H1 (cell line): ENCODE measurements around the gene SSX2IP. TPM values are rescaled to one million over a fixed set of nuclear protein-coding genes. Genes with fewer than 3 reads are reported as not detected.
A peak's percentile ranks its signal among the peaks of the same experiment; 100 is the strongest.

ENCODE experiments used
- CTCF ChIA-PET: fragments of 300-600 bp; sonication (Branson Sonifier 250); formaldehyde crosslinking; loops from one replicate; lab custom pipeline; 2021; ENCODE audit not compliant: partially characterized antibody; lab: Charles Lee
- POLR2A ChIA-PET: fragments of 300-600 bp; sonication (Branson Sonifier 250); formaldehyde crosslinking; loops from one replicate; lab custom pipeline; 2021; ENCODE audit warnings: inconsistent platforms; ENCODE audit not compliant: partially characterized antibody; lab: Charles Lee
- DNase-seq, 2 experiments: peaks; one replicate each; pipeline versions ENCODE4 v3.0.0 to v3.0.0-alpha.2; 2010 to 2022; ENCODE audit warnings: low spot score in 2 of 2, low read depth in 1 of 2, mixed read lengths in 1 of 2
- FAIRE-seq: peaks from 2 replicates; lab custom pipeline; 2011; peaks lifted over from hg19 to GRCh38; lab: Jason Lieb, UNC
- H2AFZ ChIP-seq: 2 replicates; pipeline ENCODE4 v1.8.1; 2012; ENCODE audit warnings: low read length, inconsistent platforms
- H2AK5ac ChIP-seq: 2 replicates; pipeline ENCODE4 v1.6.1; 2013; ENCODE audit warnings: low read depth, low read length
- H2BK120ac ChIP-seq: replicated peaks from 2 replicates; pipeline ENCODE3; 2013; ENCODE audit warnings: low read depth, low read length, inconsistent platforms
- H2BK12ac ChIP-seq: 2 replicates; pipeline ENCODE4 v1.6.1; 2013; ENCODE audit warnings: low read depth, low read length
- H2BK15ac ChIP-seq: 2 replicates; pipeline ENCODE4 v1.6.1; 2013; ENCODE audit warnings: low read length
- H2BK20ac ChIP-seq: 2 replicates; pipeline ENCODE4 v1.6.1; 2013; ENCODE audit warnings: low read length
- H2BK5ac ChIP-seq: 2 replicates; pipeline ENCODE4 v1.6.1; 2013; ENCODE audit warnings: low read depth, low read length
- H3K14ac ChIP-seq: 2 replicates; pipeline ENCODE4 v1.6.1; 2013; ENCODE audit warnings: inconsistent platforms; ENCODE audit not compliant: insufficient read length
- H3K18ac ChIP-seq: 2 replicates; pipeline ENCODE4 v1.6.1; 2013; ENCODE audit warnings: low read length; ENCODE audit errors: extremely low read depth
- H3K23ac ChIP-seq: 2 replicates; pipeline ENCODE4 v1.6.1; 2013; ENCODE audit warnings: inconsistent platforms; ENCODE audit not compliant: insufficient read length
- H3K23me2 ChIP-seq: 2 replicates; pipeline ENCODE4 v1.6.1; 2013; ENCODE audit warnings: low read depth, low read length
- H3K27ac ChIP-seq: 2 replicates; pipeline ENCODE4 v1.6.1; 2011; ENCODE audit warnings: low read depth, low read length, inconsistent platforms
- H3K27me3 ChIP-seq, 4 experiments: replicated peaks in 1 of 4; 1 replicate in 1 of 4; 2 replicates in 3 of 4; pipeline versions ENCODE4 v1.6.1 to v1.8.1; 2011 to 2013; ENCODE audit warnings: low read length in 3 of 4, mild to moderate bottlenecking in 3 of 4, inconsistent platforms in 2 of 4, mixed read lengths in 2 of 4, moderate library complexity in 1 of 4; ENCODE audit not compliant: control insufficient read depth in 3 of 4, insufficient read depth in 3 of 4; ENCODE audit errors: extremely low read depth in 1 of 4
- H3K36me3 ChIP-seq, 4 experiments: 2 replicates each; pipeline versions ENCODE4 v1.6.1 to v1.8.1; 2011 to 2013; ENCODE audit warnings: mild to moderate bottlenecking in 4 of 4, low read length in 3 of 4, moderate library complexity in 2 of 4, control low read depth in 1 of 4, inconsistent platforms in 1 of 4; ENCODE audit not compliant: insufficient read depth in 4 of 4, control insufficient read depth in 2 of 4
- H3K4ac ChIP-seq: replicated peaks from 2 replicates; pipeline ENCODE3; 2013; ENCODE audit warnings: low read length, low read depth, mixed read lengths, inconsistent platforms; ENCODE audit not compliant: insufficient read length
- H3K4me1 ChIP-seq, 4 experiments: replicated peaks in 1 of 4; 1 replicate in 1 of 4; 2 replicates in 3 of 4; pipeline versions ENCODE4 v1.6.1 to v1.8.1; 2011 to 2013; ENCODE audit warnings: low read length in 3 of 4, inconsistent platforms in 2 of 4, mixed read lengths in 1 of 4; ENCODE audit not compliant: insufficient read depth in 4 of 4, control insufficient read depth in 3 of 4
- H3K4me2 ChIP-seq, 2 experiments: 2 replicates each; pipeline versions ENCODE4 v1.6.1 to v1.8.1; 2011 to 2013; ENCODE audit warnings: low read depth in 2 of 2, low read length in 2 of 2, control low read depth in 1 of 2, inconsistent platforms in 1 of 2, mild to moderate bottlenecking in 1 of 2; ENCODE audit not compliant: insufficient read depth in 1 of 2
- H3K4me3 ChIP-seq, 4 experiments: fragments of 200-600, 300-600 bp in 1 of 4; sonication (generic), shearing (Covaris generic), sonication (Bioruptor Twin) in 1 of 4; 2 replicates each; pipeline versions ENCODE4 v1.5.1 to v1.8.1; 2011 to 2016; ENCODE audit warnings: low read length in 4 of 4, low read depth in 3 of 4, control low read depth in 2 of 4, inconsistent platforms in 2 of 4, mild to moderate bottlenecking in 2 of 4, mixed read lengths in 1 of 4, moderate library complexity in 1 of 4; ENCODE audit not compliant: insufficient read depth in 2 of 4; ENCODE audit errors: extremely low read depth in 1 of 4
- H3K56ac ChIP-seq: replicated peaks from 2 replicates; pipeline ENCODE3; 2013; ENCODE audit warnings: low read depth, mild to moderate bottlenecking, mixed read lengths, low read length, inconsistent platforms; ENCODE audit not compliant: insufficient read length
- H3K79me1 ChIP-seq: 2 replicates; pipeline ENCODE4 v1.6.1; 2013; ENCODE audit warnings: low read depth, low read length, control low read depth
- H3K79me2 ChIP-seq, 2 experiments: 2 replicates each; pipeline versions ENCODE4 v1.6.1 to v1.8.1; 2012 to 2013; ENCODE audit warnings: low read length in 2 of 2, mild to moderate bottlenecking in 2 of 2, inconsistent platforms in 1 of 2; ENCODE audit not compliant: insufficient read depth in 2 of 2, control insufficient read depth in 1 of 2
- H3K9ac ChIP-seq, 4 experiments: replicated peaks in 1 of 4; 1 replicate in 1 of 4; 2 replicates in 3 of 4; pipeline versions ENCODE4 v1.6.1 to v1.8.1; 2011 to 2013; ENCODE audit warnings: low read depth in 3 of 4, low read length in 3 of 4, control low read depth in 2 of 4, mild to moderate bottlenecking in 2 of 4, moderate library complexity in 2 of 4, inconsistent platforms in 1 of 4; ENCODE audit errors: extremely low read depth in 1 of 4
- H3K9me3 ChIP-seq, 2 experiments: 2 replicates each; pipeline versions ENCODE4 v1.6.1 to v1.8.1; 2012 to 2013; ENCODE audit warnings: mild to moderate bottlenecking in 2 of 2, moderate library complexity in 2 of 2, control low read depth in 1 of 2, inconsistent platforms in 1 of 2, low read depth in 1 of 2, low read length in 1 of 2, mixed read lengths in 1 of 2; ENCODE audit not compliant: insufficient read depth in 2 of 2
- H4K20me1 ChIP-seq, 2 experiments: replicated peaks in 1 of 2; 2 replicates each; pipeline versions ENCODE3 to v1.8.1; 2011 to 2013; ENCODE audit warnings: inconsistent platforms in 2 of 2, low read length in 2 of 2, mild to moderate bottlenecking in 1 of 2; ENCODE audit not compliant: insufficient read depth in 2 of 2, control insufficient read depth in 1 of 2
- H4K5ac ChIP-seq: 2 replicates; pipeline ENCODE4 v1.6.1; 2013; ENCODE audit warnings: low read length, low read depth, mixed read lengths, inconsistent platforms; ENCODE audit not compliant: insufficient read length
- H4K8ac ChIP-seq: 2 replicates; pipeline ENCODE4 v1.8.0; 2013; ENCODE audit warnings: mild to moderate bottlenecking, moderate library complexity, low read length, inconsistent platforms; ENCODE audit not compliant: insufficient read depth; ENCODE audit errors: extremely low read depth
- H4K91ac ChIP-seq: replicated peaks from 2 replicates; pipeline ENCODE3; 2013; ENCODE audit warnings: low read length, mixed read lengths, inconsistent platforms; ENCODE audit not compliant: insufficient read length
- SP2 ChIP-seq: IDR thresholded peaks from 2 replicates; pipeline ENCODE4 v1.6.1; 2012; ENCODE audit warnings: mild to moderate bottlenecking, low read length, inconsistent platforms
- WGBS, 2 experiments: shearing (Covaris generic) in 1 of 2; methylation state at CpG; one replicate each; pipeline versions ENCODE4 v1.1.6 to v1.1.7; 2013 to 2015; ENCODE audit warnings: low lambda C conversion rate in 2 of 2, mixed read lengths in 2 of 2, inconsistent platforms in 1 of 2, low coverage in 1 of 2, missing lambda C conversion rate in 1 of 2; ENCODE audit not compliant: insufficient replicate concordance in 2 of 2, insufficient coverage in 1 of 2, insufficient read length in 1 of 2; ENCODE audit errors: extremely low coverage in 1 of 2, missing lambda C conversion rate in 1 of 2; 5-methylcytosine and 5-hydroxymethylcytosine counted together
- polyA plus RNA-seq, 7 experiments: library from polyadenylated mRNA; depleted of rRNA in 3 of 7; stranded (reverse) in 5 of 7; unstranded in 2 of 7; fragments of >200 nt in 5 of 7; fragments of 200-250 nt in 2 of 7; gene quantifications; 1 replicate in 5 of 7; 2 replicates in 1 of 7; 4 replicates in 1 of 7; pipeline versions ENCODE4 v1.2.1 to v1.2.3, GENCODE V29; 2011 to 2013; ENCODE audit warnings: missing spikeins in 2 of 7, mixed read lengths in 2 of 7
- total RNA-seq: library from RNA; stranded (reverse); fragmentation: NEBNext Ultra II Directional; extraction: Animal tissue kit (Norgen Biotek cat#: 25700); gene quantifications from 2 replicates; pipeline ENCODE4 v1.2.1, GENCODE V29; 2021

The SSX2IP gene
- total and polyA plus RNA-seq, 2 of the 8 experiments (the other 6 are each of a cell fraction or from before 2014, with no cell fraction given): 4.0 to 31.3 TPM

GRCh38 chr1:84700070-84700469, 9.8 kb upstream of the SSX2IP start:
- Histone ChIP-seq H2BK12ac (0 out of 2 replicates have a peak overlapping the region, but pooled peaks have one; percentile 28), H2BK5ac (no peak overlapping the region; the same call in 1 of the 2 replicates), H4K20me1 (no peaks in the 10 kb centered on the region)
- POLR2A ChIA-PET: no interaction called here
- TF ChIP-seq SP2: no peak
- TF ChIP-seq, all 59 proteins: peak for 0
- Histone ChIP-seq H3K9ac (no peak overlapping the region), H3K4me2 (no peak overlapping the region), H3K36me3 (no peaks in the 10 kb centered on the region), H2BK120ac (no peak overlapping the region), H3K4me3 (no peak overlapping the region), H3K4ac (no peak overlapping the region), H3K27ac (no peak overlapping the region), H4K91ac (no peak overlapping the region), H3K9me3 (no peaks in the 10 kb centered on the region), H3K79me2 (no peaks in the 10 kb centered on the region), H4K8ac (no peak overlapping the region), H3K79me1 (no peaks in the 10 kb centered on the region), H3K23ac (no peak overlapping the region), H3K27me3 (0 out of 7 replicates have a peak, but pooled peaks cover 0 to 1% (median 0%) of the 10 kb centered on the region in 4 experiments), H3K18ac (no peak overlapping the region), H2AK5ac (no peak overlapping the region), H3K23me2 (no peaks in the 10 kb centered on the region; the same call in 1 of the 2 replicates), H3K14ac (no peak overlapping the region), H4K5ac (no peak overlapping the region), H2AFZ (peak overlapping the region; percentile 61; the same call in 1 of the 2 replicates), H2BK20ac (no peak overlapping the region), H3K4me1 (peaks cover 0 to 16% (median 10%) of the 10 kb centered on the region in 4 experiments; a peak in 5 of 7 replicates), H2BK15ac (no peak overlapping the region), H3K56ac (no peak overlapping the region)
- FAIRE-seq (no peak), DNase-seq (no peak)
- CTCF ChIA-PET: interaction anchor here (0.5 to 1.0 kb wide), 3 partner anchors 73 to 1795 kb away, joined by 3 to 4 read pairs (median 3); no protein-coding TSS in a partner anchor
- 84% methylated on average over 1 of the region's 1 CpG; no CpG with 5 or more reads in 1 of the 2 experiments for WGBS, 2 experiments
